ENCODE measurements around the gene ZNF687.
"Not testable (repeated sequence)": the region's sequence is repeated elsewhere in the genome, so short reads cannot be mapped to it uniquely, and the experiment has no call there.

Gene ZNF687, protein sequence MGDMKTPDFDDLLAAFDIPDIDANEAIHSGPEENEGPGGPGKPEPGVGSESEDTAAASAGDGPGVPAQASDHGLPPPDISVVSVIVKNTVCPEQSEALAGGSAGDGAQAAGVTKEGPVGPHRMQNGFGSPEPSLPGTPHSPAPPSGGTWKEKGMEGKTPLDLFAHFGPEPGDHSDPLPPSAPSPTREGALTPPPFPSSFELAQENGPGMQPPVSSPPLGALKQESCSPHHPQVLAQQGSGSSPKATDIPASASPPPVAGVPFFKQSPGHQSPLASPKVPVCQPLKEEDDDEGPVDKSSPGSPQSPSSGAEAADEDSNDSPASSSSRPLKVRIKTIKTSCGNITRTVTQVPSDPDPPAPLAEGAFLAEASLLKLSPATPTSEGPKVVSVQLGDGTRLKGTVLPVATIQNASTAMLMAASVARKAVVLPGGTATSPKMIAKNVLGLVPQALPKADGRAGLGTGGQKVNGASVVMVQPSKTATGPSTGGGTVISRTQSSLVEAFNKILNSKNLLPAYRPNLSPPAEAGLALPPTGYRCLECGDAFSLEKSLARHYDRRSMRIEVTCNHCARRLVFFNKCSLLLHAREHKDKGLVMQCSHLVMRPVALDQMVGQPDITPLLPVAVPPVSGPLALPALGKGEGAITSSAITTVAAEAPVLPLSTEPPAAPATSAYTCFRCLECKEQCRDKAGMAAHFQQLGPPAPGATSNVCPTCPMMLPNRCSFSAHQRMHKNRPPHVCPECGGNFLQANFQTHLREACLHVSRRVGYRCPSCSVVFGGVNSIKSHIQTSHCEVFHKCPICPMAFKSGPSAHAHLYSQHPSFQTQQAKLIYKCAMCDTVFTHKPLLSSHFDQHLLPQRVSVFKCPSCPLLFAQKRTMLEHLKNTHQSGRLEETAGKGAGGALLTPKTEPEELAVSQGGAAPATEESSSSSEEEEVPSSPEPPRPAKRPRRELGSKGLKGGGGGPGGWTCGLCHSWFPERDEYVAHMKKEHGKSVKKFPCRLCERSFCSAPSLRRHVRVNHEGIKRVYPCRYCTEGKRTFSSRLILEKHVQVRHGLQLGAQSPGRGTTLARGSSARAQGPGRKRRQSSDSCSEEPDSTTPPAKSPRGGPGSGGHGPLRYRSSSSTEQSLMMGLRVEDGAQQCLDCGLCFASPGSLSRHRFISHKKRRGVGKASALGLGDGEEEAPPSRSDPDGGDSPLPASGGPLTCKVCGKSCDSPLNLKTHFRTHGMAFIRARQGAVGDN

DNA sequence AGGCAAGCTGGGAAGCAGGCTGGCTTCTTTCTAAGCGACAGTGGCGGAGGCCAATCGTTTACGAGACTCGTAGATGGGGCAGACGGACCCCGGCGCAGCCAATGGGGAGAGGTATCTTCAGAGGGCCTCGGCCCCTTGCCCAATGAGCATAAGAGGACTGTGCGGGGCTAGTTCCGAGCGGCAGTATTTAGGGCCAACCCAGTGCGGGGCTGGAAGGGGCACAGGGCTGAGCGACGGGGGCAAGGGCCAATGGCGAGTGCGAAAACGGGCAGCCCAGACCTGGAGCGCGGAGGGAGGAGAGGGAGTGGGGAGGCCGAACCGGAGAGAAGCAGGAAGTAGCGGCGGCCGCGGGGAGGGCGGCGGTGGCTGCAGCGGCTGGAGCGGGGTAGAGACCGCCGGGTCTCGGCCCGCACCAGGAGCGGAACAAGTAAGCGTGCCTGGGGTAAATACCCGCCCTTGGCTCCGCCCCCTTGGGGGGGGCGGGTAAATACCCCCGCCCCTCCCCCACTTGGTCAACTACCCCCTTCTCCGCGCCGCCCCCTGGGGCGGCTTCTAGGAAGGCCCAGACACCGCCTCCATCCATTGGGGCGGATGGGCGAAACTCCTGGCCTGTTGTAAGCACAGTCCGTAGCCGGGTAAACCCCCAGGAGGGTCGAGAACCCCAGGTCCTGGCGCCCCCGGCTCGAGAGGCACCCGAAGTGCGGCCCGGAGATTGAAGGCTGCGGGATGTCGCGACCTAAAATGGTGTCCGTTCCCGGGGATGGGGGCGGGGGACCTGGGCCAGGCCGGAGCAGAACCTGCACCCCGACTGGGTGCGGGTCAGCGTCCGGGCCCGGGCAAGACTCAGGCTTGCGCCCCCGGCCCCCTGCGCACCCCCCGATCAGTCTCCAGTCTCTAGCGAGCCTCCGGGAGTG is at the start of gene ZNF687:
Gene ZNF687, plus strand, starts transcription at position 331 of the 914 bp plus-strand sequence. CDS start 3,993 bp downstream, outside the sequence.
- peak; percentile 100 for DNase-seq

DNA sequence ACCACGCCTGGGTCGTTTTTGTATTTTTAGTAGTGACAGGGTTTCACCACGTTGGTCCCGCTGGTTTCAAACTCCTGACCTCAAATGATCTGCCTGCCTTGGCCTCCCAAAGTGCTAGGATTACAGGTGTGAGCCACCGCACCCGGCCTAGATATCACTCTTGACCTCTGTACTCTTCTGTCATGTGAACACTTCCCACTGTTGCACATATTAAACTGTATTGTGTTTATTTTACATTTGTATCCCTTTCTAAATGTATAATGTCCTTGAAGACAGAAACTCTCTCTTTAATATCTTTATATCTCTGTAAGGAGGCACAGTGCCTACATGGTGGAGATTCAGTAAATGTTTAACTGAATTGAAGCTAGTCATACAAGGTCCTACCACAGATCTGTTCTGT is 46.9 kb upstream of the ZNF687 start:
- no peak for DNase-seq

DNA sequence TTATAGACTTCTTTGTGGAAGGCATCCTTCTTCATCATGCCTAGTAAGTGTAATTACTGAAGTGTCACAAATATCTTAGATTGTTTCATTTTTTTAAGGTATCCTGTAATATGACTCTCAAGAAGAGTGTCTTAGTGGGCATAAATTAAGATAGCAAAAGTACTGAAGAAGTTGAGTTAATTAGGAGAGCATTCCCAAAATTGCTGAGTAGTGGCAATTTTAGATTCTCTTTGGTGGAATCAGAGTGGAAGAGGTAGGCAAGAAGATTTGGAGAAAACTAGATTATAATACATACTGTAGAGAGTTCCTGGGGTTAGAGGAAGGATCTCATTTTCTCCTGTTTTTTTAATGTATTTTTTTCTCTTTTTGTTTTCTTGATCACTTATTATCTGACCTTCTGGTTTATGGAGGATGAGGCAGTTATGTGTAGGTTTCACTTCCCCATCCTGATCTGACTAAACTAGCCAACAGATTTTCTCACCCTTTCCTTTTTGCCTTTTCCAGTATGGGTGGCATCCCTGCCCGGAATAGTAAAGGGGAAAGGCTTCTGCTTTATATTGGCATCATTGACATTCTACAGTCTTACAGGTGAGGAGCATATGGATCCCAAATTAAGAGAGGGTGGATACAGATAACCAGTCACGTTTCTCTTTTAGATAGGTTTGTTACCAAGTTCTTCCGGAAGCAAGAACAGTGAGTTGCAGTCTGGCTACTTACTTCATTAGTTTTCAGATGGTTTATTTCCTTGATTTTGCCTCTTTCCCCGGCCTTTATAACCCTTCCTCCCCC is 44.2 kb upstream of the ZNF687 start:
- no peak for DNase-seq

DNA sequence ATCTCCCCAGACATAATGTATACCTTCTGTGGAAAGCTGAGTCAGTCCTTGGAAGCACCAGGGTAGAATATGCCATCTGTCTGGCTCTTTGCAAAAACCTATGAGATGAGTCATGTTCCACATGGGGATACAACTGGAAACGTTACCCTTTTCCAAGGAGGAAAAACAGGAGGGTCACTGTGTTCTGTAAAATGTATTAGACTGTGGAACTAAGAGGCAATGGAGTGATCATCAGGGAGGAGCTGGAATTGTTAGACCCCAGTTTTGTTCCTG is 43.7 kb upstream of the ZNF687 start:
- no peak for DNase-seq

DNA sequence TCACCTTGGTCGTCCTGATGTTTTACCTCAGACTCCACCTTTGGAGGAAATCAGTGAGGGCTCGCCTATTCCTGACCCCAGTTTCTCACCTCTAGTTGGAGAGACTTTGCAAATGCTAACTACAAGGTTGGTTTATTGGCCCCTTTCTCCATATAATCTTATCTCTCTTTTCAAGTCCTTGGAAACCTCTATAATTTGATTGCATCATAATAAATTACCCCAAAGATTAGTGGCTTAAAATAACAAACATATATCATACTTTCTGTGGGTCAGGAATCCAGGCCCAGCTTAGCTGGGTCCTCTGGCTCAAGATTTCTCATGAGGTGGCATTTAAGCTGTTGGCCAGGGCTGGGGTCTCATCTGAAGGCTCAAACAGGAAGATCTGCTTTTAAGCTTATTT is 39.7 kb upstream of the ZNF687 start:
- DNase-seq, result no peak

DNA sequence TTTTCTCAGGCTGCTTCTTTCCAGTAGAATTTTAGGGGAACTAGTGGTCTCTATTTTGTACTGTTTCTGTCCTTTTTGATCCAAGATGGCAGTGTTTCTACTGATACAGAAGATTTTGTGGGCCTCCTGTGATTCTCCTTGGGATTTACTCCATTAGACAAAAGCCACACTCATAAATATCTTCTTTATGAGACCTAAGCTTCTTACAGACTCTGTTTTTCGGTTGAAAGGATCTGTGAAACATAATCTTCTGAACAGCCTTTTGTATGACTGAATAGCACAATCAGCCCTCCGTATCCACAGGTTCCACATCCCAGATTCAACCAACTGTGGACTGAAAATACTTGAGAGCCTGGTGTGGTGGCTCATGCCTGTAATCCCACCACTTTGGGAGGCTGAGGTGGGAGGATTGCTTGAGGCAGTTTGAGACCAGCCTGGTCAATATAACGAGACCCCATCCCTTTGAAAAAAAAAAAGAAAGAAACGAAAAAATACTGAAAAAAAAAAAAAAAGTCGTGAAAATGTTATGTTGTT is 38.3 kb upstream of the ZNF687 start:
- no peak for DNase-seq

DNA sequence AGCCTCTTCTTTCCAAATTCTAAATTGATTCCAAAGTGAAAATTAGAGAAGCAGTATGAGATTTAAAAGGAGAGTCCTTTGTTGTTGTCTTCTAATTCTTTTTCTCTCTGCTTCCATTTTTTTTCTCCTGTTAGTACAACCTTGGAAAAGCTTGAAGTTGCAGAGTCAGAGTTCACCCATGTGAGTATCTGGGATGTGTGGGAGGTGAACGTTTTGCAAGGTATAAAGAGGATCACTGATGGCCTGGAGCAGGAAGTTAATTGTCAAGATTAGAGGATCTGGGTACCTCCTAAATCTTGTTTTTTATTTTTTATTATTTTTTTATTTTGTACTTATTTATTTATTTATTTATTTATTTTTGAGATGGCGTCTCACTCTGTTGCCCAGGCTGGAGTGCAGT is 35.3 kb upstream of the ZNF687 start:
- no peak for DNase-seq

DNA sequence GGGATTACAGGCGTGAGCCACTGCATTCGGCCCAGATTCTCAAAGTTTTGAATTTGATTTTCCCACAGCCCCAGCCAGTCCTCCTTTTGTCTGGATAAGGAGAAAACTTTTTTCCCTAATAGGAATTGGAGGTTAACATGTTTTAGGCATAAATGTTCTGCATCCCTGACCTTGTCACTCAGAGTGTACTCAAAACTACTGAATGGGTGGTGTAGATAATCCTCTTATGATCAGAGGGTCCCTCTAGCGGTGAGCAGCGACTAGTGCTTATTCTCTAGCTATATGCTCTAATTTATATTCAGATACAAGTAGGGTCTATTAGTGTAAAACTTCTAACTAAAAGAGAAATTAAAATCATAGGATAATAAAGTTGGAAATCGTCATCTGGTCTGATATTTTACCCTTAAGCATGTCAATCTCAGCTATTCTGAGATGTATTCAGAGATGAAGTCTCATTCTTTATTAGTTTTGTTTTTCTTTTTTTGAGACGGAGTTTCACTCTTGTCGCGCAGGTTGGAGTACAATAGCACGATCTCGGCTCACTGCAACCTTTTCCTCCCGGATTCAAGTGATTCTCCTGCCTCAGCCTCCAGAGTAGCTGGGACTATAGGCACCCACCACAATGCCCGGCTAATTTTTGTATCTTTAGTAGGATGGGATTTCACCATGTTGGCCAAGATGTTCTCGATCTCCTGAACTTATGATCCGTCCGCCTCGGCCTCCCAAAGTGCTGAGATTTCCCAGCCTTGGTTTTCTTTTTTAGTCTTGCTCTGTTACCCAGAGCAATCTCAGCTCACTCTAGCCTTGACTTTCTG is 30.2 kb upstream of the ZNF687 start:
- peak; percentile 56 for DNase-seq

DNA sequence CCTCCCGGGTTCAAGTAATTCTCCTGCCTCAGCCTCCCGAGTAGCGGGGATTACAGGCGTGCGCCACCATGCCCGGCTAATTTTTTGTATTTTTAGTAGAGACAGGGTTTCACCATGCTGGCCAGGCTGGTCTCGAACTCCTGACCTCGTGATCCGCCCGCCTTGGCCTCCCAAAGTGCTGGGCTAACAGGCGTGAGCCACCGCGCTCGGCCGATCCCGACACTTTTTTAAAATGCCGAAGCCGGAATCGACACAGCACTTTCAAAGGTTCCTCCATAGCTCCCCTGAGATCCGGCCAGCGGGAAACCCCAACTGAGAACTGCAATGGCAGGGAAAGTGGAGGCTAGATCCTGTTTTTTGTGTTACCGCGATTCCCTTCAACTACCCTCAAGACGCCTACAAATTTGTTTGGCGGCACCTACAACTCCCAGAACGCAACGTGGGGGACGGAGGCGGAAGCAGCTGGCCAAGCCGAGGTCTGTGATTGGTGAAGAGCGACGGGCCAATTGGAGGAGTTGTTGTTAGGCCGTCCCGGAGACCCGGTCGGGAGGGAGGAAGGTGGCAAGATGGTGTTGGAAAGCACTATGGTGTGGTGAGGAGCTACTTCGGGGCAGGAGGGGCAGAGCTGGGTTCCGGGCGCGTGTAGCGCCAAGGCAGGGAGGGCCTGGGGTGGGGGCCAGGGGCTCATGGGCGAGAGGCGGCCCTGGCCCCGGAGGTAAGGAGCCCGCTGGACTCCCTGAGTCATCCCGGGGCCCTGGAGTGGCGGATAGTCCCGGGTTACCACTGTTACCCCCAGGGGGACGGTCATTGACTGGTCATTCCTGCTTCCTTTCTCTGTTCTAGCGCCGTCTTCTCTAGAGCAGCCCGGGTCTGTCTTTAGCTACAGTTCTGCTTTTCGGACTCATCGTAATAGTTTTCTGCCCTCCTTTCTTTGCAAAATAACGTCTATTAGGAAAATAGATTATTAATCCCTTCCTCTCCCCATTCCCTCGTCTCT is 27.6 kb upstream of the ZNF687 start, which contains the start of gene PSMD4:
Gene PSMD4, plus strand, starts transcription at position 518 of the 997 bp plus-strand sequence. Its CDS starts 49 bp downstream, at position 567.
- peak; percentile 97 for DNase-seq

DNA sequence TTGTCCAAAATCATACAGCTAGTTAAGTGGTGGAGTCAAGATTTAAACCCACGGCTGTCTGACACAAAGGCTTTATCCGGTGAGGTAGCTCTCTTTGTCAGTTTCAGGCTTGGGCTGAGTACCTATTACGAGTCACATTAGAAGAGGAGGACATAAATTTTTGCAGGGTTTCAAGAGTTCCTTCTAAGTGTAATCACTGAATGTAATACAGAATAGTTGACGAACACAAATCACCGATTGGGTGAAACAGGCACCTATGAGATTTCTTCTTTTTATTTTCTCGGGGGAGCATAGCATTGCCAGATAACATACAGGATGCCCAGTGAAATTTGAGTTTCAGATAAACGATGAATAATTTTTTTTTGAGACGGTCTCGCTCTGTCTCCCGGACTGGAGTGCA is 26.7 kb upstream of the ZNF687 start:
- no peak for DNase-seq

DNA sequence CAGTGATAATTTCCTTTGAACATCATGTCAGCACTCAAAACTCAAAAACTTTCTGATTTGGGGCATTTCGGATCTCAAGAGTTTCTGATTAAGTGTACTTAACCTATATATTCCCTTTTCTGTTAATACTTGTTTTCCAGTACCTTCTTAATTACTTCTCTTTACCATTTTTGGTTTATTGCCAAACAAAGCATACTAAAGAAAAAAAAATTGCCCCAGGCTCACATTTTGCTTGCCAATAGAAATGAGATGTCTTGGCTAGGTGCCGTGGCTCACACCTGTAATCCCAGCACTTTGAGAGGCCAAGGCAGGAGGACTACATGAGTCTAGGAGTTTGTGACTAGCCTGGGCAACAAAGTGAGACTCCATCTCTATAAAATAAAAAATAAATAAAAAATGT is 22.7 kb upstream of the ZNF687 start:
- DNase-seq, result no peak

DNA sequence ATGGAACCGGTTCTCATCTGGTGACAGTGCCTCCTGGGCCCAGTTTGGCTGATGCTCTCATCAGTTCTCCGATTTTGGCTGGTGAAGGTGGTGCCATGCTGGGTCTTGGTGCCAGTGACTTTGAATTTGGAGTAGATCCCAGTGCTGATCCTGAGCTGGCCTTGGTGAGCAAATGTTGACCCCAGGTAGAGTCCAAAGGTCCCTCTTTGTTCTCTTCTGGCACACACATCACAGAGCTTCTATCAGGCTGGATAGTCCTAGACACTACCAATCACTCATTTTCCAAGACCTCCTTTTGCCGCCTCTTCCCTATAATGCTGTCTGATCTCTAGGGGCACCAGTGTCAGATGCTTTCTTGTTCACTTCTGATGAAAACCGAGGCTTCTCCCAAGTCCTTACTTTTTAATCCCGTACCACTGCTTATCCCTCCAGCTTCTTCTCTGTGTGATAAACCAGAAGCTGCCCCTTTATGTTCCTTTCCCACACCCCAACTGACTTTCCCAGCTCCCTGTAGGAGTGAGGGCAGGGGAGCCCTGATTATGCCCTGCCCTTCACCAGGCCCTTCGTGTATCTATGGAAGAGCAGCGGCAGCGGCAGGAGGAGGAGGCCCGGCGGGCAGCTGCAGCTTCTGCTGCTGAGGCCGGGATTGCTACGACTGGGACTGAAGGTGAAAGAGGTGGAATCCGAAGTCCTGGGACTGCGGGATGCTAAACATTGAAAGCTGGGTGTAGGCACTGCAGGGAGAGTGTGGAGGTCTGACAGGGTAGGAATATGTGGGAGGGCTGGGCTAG is 16.5 kb upstream of the ZNF687 start:
- DNase-seq, result no peak

DNA sequence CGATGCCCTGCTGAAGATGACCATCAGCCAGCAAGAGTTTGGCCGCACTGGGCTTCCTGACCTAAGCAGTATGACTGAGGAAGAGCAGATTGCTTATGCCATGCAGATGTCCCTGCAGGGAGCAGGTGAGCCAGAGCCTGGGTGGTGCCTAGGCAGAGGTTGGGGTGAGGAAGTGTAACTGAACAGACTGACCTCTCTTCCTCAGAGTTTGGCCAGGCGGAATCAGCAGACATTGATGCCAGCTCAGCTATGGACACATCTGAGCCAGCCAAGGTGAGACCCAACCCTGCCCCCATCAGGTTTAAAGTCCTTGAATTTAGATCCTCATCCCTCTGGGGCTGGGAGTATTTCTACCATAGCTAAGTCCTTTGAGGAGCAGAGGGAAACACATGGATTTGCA is 15.8 kb upstream of the ZNF687 start:
- no peak for DNase-seq

DNA sequence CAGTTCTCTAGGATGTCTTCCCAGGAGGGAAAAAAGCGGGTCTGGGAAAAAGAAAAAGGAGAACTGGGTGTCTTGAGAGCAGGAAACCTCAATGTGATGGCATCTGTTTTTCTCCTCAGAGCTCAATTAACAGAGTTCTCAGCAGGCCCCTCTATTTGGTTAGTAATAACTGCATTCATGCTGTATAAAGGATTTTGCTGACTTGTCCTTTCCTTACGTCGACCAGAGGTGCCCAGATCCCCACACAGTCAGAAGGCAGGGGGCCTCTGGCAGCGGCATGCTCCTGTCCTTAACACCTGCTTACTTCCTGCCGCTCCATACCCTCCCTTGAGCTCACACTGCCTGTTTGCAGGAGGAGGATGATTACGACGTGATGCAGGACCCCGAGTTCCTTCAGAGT is 15.3 kb upstream of the ZNF687 start:
- no peak for DNase-seq

DNA sequence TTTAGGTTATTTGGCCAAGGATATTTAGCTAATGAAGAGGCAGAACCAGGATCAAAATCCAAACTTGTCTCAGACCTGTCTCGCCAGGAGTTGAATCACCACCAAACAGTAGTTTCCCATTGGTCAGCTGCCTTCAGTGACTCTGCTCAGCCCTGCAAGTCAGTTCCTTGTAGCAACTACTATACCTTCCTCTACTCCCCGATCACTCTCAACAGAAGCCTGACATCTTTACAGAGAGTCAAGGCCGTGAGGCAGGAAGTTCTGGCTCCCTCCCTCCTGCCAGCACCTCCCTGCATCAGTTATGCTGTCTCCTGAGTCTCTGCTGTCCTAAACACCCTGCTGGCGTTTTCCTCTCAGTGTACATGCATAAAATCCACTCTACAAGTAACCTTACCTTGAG is 14.3 kb upstream of the ZNF687 start:
- DNase-seq, result no peak

DNA sequence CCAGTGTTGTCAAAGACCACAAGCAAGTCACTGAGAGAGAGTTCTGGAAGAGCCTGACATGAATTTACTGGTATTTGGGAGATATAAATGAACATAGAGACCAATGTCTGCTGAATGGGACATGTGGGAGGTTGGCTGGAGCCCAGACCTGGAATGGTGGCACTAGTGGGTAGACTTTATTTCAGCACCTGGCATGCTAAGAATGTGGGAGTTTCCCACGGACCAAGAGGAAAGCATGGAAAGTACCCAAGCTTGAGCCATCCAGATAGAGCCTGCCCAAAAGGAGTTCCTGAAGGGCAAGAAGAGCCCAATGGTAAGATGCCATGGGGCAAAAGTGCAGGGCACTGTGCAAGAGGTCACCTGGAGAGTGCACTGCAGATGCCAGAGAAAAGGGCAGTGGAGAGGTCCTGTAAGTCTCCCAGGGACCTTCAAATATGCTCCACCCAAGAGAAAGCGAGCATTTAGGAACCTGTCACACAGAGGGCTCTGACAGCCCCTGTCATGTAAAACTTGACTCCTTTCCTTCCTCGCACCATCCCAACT is 8.1 kb upstream of the ZNF687 start:
- DNase-seq, result no peak

DNA sequence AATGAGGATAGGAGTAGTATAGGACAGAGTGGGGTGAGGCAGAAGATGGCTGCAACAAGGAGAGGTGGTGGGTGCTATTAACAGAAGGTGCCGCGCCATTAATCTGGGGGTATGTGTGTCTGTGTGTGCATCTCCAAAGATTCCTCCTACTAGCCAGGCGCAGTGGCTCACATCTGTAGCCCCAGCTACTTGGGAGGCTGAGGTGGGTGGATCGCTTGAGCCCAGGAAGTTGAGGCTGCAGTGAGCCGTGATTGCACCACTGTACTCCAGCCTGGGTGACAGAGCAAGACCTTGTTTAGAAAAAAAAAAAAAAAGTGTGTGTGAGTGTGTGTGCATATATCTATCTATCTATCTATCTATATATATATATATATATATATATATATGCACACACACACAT is 6.8 kb upstream of the ZNF687 start:
- DNase-seq, result not testable (repeated sequence)

DNA sequence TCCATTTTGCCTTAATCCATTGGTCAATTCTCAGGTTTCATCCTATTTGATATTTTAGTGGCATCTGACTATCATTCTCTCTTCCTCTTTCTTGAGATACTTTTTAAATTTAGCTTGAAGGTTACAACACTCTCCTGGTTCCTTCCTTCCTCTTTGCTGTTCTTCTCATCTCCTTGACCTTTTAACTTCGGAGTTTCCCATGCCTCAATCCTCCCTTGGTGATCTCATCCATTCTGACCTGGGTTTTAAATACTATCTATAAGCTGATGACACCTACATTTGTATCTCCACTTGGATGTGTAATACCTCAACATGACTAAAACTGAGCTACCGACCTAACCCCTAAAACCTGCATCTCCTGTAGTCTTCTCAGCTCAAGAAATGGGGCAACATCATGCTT is 4.8 kb upstream of the ZNF687 start:
- DNase-seq, result no peak

Measured in midbrain (tissue), 1 donor.